Measurements from ENCODE around the gene CSGALNACT2.

Gene CSGALNACT2

DNA sequence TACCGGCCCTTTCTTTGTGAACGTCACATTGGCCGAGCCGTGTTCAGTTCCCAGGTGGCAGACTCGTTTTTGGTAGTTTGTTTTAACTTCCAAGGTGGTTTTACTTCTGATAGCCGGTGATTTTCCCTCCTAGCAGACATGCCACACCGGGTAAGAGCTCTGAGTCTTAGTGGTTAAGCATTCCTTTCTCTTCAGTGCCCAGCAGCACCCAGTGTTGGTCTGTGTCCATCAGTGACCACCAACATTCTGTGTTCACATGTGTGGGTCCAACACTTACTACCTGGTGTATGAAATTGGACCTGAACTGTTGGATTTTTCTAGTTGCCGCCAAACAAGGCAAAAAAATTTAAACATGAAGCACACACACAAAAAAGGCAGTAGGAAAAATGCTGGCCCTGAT lies 9.9 kb upstream of the CSGALNACT2 start:
- Histone ChIP-seq H3K9me3 (ENCODE audit: control insufficient read depth, insufficient read depth, low read length) (no peaks in the 10 kb centered on the region), H3K9ac (ENCODE audit: low read depth, low read length) (no peak overlapping the region), H3K4me3 (ENCODE audit: low read depth, low read length) (no peak overlapping the region), H3K4me1 (ENCODE audit: control insufficient read depth, insufficient read depth, low read length) (no peaks in the 10 kb centered on the region), H3K27me3 (ENCODE audit: control insufficient read depth, insufficient read depth, low read length) (no peaks in the 10 kb centered on the region), H3K36me3 (ENCODE audit: control insufficient read depth, insufficient read depth, low read length) (no peaks in the 10 kb centered on the region)

DNA sequence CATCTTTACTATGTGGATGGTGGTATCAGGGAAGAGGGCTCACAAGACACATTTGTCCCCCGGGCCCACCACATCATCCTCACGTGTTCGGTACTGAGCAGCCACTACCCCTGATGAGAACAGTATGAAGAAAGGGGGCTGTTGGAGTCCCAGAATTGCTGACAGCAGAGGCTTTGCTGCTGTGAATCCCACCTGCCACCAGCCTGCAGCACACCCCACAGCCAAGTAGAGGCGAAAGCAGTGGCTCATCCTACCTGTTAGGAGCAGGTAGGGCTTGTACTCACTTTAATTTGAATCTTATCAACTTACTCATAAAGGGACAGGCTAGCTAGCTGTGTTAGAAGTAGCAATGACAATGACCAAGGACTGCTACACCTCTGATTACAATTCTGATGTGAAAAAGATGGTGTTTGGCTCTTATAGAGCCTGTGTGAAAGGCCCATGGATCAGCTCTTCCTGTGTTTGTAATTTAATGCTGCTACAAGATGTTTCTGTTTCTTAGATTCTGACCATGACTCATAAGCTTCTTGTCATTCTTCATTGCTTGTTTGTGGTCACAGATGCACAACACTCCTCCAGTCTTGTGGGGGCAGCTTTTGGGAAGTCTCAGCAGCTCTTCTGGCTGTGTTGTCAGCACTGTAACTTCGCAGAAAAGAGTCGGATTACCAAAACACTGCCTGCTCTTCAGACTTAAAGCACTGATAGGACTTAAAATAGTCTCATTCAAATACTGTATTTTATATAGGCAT lies 9.1 kb upstream of the CSGALNACT2 start:
- Histone ChIP-seq H3K9ac (ENCODE audit: low read depth, low read length) (no peak overlapping the region), H3K36me3 (ENCODE audit: control insufficient read depth, insufficient read depth, low read length) (no peaks in the 10 kb centered on the region), H3K9me3 (ENCODE audit: control insufficient read depth, insufficient read depth, low read length) (no peaks in the 10 kb centered on the region), H3K4me1 (ENCODE audit: control insufficient read depth, insufficient read depth, low read length) (no peaks in the 10 kb centered on the region), H3K4me3 (ENCODE audit: low read depth, low read length) (no peak overlapping the region), H3K27me3 (ENCODE audit: control insufficient read depth, insufficient read depth, low read length) (no peaks in the 10 kb centered on the region)

DNA sequence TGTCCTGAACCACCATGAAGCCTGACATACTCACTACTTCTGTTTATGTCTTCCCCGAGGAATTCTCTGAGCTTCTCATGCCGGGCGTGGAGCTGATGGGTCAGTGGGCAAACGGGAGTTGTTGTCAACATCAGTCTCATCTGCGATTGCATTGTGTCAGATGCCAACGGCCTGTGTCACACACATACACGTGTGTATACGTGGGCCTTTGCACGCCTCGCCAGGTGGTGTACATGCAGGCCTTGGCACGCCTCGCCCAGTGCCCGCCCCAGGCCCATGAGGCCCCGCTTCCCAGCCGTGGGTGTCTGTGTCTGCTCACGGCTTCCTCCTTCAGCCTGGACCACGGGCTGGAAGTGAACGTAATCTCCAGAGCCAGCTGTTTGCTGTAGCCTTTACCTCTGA lies 7.5 kb upstream of the CSGALNACT2 start:
- H3K9ac ChIP-seq (ENCODE audit: low read depth, low read length), result no peak overlapping the region
- no peaks in the 10 kb centered on the region for H3K9me3 ChIP-seq (ENCODE audit: control insufficient read depth, insufficient read depth, low read length)
- H3K4me3 ChIP-seq (ENCODE audit: low read depth, low read length), result no peak overlapping the region
- H3K4me1 ChIP-seq (ENCODE audit: control insufficient read depth, insufficient read depth, low read length), result no peaks in the 10 kb centered on the region
- no peaks in the 10 kb centered on the region for H3K27me3 ChIP-seq (ENCODE audit: control insufficient read depth, insufficient read depth, low read length)
- H3K36me3 ChIP-seq (ENCODE audit: control insufficient read depth, insufficient read depth, low read length), result no peaks in the 10 kb centered on the region

DNA sequence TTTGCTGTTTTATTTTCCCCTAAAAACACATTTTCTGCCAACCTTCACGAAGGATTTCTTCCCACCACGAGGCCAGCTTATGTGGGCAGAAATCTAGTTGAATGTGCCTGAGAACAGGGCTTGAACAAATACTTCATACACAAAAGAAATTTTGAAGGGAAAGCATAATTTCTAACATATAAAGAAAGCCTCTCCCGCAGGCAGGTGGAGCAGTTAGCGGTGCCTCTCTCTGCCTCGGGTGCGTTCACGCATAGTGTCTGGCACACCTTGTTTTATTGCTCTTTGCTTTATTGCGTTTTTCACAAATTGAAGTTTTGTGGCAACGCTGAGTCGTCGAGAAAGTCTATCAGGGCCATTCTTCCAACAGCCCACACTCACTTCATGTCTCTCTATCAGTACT lies 7.0 kb upstream of the CSGALNACT2 start:
- Histone ChIP-seq H3K4me1 (ENCODE audit: control insufficient read depth, insufficient read depth, low read length) (no peaks in the 10 kb centered on the region), H3K27me3 (ENCODE audit: control insufficient read depth, insufficient read depth, low read length) (no peaks in the 10 kb centered on the region), H3K9me3 (ENCODE audit: control insufficient read depth, insufficient read depth, low read length) (no peaks in the 10 kb centered on the region)

DNA sequence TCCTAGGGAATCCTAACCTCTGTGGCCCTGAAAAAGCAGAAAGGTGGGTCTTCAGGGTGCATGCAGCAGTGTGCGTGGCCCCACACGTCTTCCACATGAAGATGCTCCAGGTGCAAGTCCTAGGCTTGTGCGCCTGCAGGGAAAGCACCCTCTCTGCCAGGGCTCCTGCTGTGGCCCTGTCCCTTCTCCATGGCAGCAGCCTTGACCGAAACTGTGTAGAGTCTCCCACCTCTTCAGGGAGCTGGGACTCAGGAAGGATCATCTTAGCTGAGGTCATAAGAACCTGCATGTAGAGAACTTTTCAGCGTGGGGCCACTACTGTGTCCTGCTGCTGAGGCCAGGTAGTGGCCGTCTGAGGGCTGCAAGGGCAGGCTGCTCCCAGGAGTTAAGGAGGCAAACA lies 6.3 kb upstream of the CSGALNACT2 start:
- Histone ChIP-seq H3K9me3 (ENCODE audit: control insufficient read depth, insufficient read depth, low read length) (no peaks in the 10 kb centered on the region), H3K36me3 (ENCODE audit: control insufficient read depth, insufficient read depth, low read length) (no peaks in the 10 kb centered on the region), H3K4me3 (ENCODE audit: low read depth, low read length) (no peak overlapping the region), H3K9ac (ENCODE audit: low read depth, low read length) (no peak overlapping the region), H3K27me3 (ENCODE audit: control insufficient read depth, insufficient read depth, low read length) (no peaks in the 10 kb centered on the region), H3K4me1 (ENCODE audit: control insufficient read depth, insufficient read depth, low read length) (no peaks in the 10 kb centered on the region)

More for the DNA sequence above, 7.0 kb upstream of the CSGALNACT2 start:
- Histone ChIP-seq H3K36me3 (ENCODE audit: control insufficient read depth, insufficient read depth, low read length) (no peaks in the 10 kb centered on the region), H3K4me3 (ENCODE audit: low read depth, low read length) (no peak overlapping the region), H3K9ac (ENCODE audit: low read depth, low read length) (no peak overlapping the region)

DNA sequence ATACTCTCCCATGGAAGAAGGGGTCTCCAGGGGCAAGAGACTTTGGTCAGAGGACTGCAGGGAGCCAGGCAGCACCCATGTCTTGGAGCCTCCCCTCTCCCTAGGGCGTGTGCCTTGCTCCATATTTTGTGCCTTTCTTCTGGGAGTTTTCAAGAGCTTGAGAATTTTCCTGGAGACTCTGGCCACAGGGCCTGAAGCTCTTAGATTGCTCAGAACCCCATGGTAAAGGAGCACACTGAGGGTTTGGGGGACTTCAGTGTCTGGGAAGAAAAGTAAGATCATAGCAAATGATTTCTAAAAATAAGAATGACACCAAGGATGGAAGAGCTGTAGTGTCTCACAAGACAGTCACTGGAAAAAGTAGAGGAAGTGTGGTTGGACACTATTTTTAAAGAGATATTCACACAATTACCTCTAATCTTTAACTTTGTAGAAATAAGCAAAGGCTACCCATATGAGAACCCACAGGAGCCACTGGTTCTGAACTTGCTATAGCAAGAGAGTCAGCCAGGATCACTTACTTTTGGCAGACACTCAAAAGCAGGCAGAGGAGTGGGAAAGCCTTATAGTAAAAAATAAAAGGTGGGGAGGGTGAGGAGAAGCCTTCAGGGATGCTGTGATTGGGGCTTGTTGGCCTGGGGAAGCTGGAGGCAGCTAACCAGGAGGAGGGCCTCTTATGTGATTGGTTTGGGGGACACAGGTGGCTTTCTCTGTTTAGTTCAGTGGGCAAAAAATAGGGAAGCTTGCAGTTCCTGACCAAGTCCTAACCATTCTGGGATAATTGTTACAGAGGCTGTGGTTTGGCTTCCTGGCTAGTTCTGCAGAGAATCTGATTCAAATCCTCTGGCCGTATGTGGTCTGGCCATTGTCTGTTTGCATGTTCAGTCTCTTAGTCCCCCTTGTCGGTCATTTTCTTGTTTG lies 5.1 kb upstream of the CSGALNACT2 start:
- H3K4me3 ChIP-seq (ENCODE audit: low read depth, low read length), result no peak overlapping the region
- no peak overlapping the region for H3K9ac ChIP-seq (ENCODE audit: low read depth, low read length)
- no peaks in the 10 kb centered on the region for H3K4me1 ChIP-seq (ENCODE audit: control insufficient read depth, insufficient read depth, low read length)
- no peaks in the 10 kb centered on the region for H3K9me3 ChIP-seq (ENCODE audit: control insufficient read depth, insufficient read depth, low read length)
- no peaks in the 10 kb centered on the region for H3K27me3 ChIP-seq (ENCODE audit: control insufficient read depth, insufficient read depth, low read length)
- no peaks in the 10 kb centered on the region for H3K36me3 ChIP-seq (ENCODE audit: control insufficient read depth, insufficient read depth, low read length)

DNA sequence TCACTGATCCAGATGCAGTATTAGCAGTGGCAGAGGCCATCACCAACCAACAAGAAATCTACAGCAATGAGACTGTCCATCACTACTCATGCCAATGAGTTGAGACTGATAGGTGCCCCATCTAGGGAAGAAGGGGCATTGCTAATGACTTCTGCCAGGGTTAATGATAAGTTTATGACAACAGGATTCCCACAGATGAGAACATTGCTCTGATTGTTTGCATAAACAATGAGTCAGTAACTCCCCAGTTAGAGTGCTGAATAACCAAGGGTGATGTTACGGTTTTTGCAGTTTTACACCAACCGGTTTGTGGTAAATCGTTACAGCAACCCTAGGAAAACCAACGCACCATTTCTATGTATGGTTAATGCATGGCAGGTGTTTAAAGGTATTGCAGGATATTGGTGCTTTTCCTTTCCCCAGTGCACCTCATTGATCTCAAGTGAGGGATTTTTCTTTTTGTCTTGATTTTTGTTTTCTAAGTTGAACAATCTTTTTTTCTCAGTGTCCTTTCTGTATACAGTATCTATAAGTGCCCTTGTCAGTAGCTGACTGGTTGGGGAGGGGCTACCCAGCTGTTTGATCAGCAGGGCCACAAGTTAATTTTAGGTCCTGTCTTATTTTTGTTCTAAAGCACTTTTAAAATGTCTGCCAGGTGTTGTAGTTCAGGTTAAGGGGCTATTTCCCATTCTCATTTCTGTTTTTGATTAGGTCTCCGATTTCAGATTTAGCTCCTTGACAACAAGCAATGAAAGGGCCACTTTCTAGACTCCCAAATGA lies 3.9 kb upstream of the CSGALNACT2 start:
- no peak overlapping the region for H3K4me3 ChIP-seq (ENCODE audit: low read depth, low read length)
- no peaks in the 10 kb centered on the region for H3K4me1 ChIP-seq (ENCODE audit: control insufficient read depth, insufficient read depth, low read length)
- no peak overlapping the region for H3K9ac ChIP-seq (ENCODE audit: low read depth, low read length)
- H3K36me3 ChIP-seq (ENCODE audit: control insufficient read depth, insufficient read depth, low read length), result no peaks in the 10 kb centered on the region
- peaks cover 2% of the 10 kb centered on the region for H3K27me3 ChIP-seq (ENCODE audit: control insufficient read depth, insufficient read depth, low read length)
- no peaks in the 10 kb centered on the region for H3K9me3 ChIP-seq (ENCODE audit: control insufficient read depth, insufficient read depth, low read length)

DNA sequence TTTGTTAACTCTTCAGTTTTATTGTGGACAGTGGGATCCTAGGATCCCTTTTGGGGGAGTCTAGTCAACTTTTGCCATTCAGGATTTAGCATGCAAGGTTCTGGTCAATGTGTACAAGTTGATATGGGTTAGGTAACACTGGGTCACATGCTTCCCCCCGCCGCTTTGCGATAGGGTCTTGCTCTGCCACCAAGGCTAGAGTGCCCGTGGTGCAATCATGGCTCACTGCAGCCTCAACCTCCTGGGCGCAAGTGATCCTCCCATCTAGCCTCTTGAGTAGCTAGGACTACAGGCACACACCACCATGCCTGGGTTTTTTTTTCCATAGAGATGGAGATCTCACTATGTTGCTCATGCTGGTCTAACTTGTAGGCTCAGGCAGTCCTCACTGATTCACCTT lies 3.2 kb upstream of the CSGALNACT2 start:
- Histone ChIP-seq H3K36me3 (ENCODE audit: control insufficient read depth, insufficient read depth, low read length) (no peaks in the 10 kb centered on the region), H3K27me3 (ENCODE audit: control insufficient read depth, insufficient read depth, low read length) (peaks cover 6% of the 10 kb centered on the region), H3K9me3 (ENCODE audit: control insufficient read depth, insufficient read depth, low read length) (no peaks in the 10 kb centered on the region), H3K4me3 (ENCODE audit: low read depth, low read length) (no peak overlapping the region), H3K4me1 (ENCODE audit: control insufficient read depth, insufficient read depth, low read length) (peaks cover 2% of the 10 kb centered on the region), H3K9ac (ENCODE audit: low read depth, low read length) (no peak overlapping the region)

DNA sequence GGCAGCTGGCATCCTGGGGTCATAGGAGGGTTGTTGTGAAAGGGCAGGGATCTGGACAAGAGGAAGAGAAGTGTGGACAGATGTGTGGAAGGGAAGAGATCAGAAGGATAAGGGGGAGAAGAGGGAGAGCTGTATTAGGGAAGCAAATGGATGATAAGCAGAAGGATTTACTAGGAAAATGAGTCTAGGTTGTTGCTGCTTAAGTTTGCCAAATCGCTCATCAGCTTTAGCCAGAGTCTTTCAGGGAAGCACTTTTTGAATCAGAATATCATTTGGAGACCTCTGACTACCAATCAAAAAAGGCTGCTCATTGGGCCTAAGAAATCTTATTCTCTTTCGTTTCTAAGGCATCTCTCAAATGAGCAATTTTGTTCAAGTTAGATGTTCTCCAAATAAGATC lies 2.6 kb upstream of the CSGALNACT2 start:
- Histone ChIP-seq H3K4me1 (ENCODE audit: control insufficient read depth, insufficient read depth, low read length) (peaks cover 2% of the 10 kb centered on the region), H3K27me3 (ENCODE audit: control insufficient read depth, insufficient read depth, low read length) (peaks cover 6% of the 10 kb centered on the region), H3K4me3 (ENCODE audit: low read depth, low read length) (no peak overlapping the region), H3K9ac (ENCODE audit: low read depth, low read length) (no peak overlapping the region), H3K36me3 (ENCODE audit: control insufficient read depth, insufficient read depth, low read length) (no peaks in the 10 kb centered on the region), H3K9me3 (ENCODE audit: control insufficient read depth, insufficient read depth, low read length) (no peaks in the 10 kb centered on the region)

DNA sequence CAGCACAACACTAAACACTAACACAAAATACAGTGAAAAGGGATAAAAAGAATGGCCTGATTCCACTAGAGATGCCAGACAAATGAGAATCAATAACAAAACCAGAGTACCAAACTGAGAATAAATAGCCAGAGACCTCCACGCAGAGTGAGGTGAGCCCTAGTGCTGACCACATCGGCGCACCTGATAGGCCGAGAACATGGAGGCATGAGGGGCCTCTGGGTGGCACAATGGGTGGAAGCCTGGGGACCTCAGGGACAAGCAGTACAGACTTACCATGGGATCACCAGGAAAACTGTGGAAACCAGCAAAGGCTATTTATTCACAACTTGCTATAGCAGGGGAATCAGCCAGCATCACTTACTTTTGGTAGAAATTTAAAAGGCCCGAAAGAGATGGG lies 1.8 kb upstream of the CSGALNACT2 start:
- H3K4me1 ChIP-seq (ENCODE audit: control insufficient read depth, insufficient read depth, low read length), result peaks cover 2% of the 10 kb centered on the region
- H3K4me3 ChIP-seq (ENCODE audit: low read depth, low read length), result no peak overlapping the region

DNA sequence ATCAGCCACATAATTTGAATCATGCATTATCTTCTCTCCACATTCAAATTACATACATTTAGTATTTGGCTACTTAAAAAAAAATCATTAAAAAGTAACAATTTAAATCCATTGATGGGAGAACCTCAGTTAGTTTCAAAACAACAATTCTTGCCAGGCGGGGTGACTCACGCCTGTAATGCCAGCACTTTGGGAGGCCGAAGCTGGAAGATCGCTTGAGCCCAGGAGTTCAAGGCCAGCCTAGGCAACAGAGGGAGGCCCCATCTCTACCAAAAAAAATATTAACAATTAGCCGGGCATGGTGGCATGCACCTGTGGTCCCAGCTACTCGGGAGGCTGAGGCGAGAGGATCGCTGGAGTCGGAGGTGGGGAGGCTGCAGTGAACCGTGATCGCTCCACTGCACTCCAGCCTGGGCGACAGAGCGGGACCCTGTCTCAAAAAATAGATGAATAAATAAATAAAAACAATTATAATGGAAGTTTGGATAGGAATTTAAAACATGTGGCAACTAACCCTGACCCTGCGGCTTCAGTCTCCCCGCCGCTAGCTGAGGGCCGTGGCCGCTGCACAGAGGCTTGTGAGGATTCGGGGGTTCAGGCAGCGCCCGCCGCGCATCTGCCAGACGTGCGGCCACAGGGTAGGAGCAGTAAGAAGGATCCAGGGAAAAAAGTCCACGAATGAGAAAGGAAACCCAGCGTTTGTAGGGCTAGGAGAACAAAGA lies 1.1 kb upstream of the CSGALNACT2 start:
- no peaks in the 10 kb centered on the region for H3K36me3 ChIP-seq (ENCODE audit: control insufficient read depth, insufficient read depth, low read length)
- peaks cover 2% of the 10 kb centered on the region for H3K4me1 ChIP-seq (ENCODE audit: control insufficient read depth, insufficient read depth, low read length)
- no peak overlapping the region for H3K9ac ChIP-seq (ENCODE audit: low read depth, low read length)
- no peaks in the 10 kb centered on the region for H3K9me3 ChIP-seq (ENCODE audit: control insufficient read depth, insufficient read depth, low read length)
- H3K4me3 ChIP-seq (ENCODE audit: low read depth, low read length), result peak overlapping the region; percentile 91
- peaks cover 6% of the 10 kb centered on the region for H3K27me3 ChIP-seq (ENCODE audit: control insufficient read depth, insufficient read depth, low read length)

More for the DNA sequence above, 1.8 kb upstream of the CSGALNACT2 start:
- H3K27me3 ChIP-seq (ENCODE audit: control insufficient read depth, insufficient read depth, low read length), result peaks cover 6% of the 10 kb centered on the region
- no peaks in the 10 kb centered on the region for H3K9me3 ChIP-seq (ENCODE audit: control insufficient read depth, insufficient read depth, low read length)
- H3K36me3 ChIP-seq (ENCODE audit: control insufficient read depth, insufficient read depth, low read length), result no peaks in the 10 kb centered on the region
- H3K9ac ChIP-seq (ENCODE audit: low read depth, low read length), result no peak overlapping the region
